HG02642 (cell line): ENCODE measurements around the gene ADGB.
A peak's percentile ranks its signal among the peaks of the same experiment; 100 is the strongest.
"Not testable (repeated sequence)": the region's sequence is repeated elsewhere in the genome, so short reads cannot be mapped to it uniquely, and the experiment has no call there.

ENCODE experiments used
- ATAC-seq: cut with Tn5 transposase; IDR thresholded peaks from one replicate; pipeline ENCODE4 v1.9.1; 2021; ENCODE audit warnings: mild to moderate bottlenecking; ENCODE audit not compliant: unreplicated experiment, poor library complexity

ADGB gene

DNA sequence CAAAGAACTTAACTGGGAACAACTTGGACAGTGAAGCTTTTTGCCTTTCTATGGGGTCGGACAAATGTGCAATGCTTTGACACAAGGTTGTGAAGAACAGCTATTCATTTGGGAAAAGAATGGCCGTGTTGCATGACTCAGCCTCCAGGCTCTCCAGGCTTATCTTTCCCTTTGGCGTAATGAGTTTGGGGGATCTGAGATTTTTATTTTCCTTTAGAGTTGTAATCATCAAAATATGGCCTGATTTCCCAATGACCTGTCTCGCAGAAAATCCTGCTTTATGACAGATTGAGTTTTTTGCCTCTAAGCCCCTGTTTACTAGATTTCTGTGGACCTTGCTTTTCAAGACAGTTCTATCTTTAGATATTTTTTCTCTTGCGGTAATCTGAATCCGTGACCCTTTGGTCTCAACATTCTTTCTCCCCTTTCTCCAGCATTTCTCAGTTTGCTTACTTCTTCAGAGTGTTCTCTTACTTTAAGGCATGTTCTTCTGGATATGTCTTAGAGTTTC is 214.1 kb downstream of the ADGB start:
- ATAC-seq = not testable (repeated sequence)

DNA sequence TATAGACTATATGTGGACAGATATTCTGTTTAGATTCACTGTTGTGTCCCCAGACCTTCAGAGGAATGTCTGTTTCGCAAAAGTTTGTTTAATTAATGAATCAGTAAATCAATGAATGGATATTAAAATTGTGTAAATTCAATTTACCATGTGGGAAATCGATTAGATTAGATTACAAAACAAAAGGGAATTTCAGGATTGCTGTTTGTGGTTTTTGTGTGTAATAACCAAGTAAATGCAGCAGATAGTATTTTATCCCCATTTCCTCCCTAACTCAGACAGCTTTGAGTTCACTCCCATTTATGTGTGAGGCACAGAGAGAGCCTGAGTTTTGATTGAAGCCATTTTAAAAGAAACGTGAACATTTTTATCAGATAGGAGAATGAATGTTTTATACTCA is 214.8 kb downstream of the ADGB start:
- ATAC-seq = no peak

DNA sequence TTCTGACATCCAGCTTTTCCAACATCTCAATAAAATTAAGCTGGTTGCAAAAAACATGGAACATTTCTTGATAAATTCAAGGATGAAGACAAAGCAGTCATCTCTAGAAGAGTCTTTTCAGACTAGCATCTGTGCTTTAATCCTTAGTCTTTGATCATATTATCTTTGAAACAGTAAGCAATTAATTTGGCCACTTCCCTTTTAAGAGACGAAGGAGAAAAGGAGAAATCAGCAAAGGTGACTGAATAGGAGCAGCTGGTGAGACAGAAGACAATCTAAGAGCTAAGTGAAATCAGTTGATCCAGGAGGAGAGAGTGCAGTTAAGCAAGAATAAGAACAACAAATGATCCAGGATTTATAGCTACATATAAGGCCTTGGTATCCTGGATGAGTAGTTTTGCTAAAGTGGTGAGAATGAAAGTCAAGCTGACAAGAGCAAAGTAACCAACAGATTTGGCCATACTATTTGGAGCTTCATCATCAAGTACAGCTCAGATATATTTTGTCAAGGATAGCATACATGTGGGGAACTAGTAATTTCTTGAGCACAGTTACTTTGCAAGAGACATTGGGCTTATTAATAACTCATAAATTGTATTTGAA is 215.5 kb downstream of the ADGB start:
- ATAC-seq = no peak

- ATAC-seq = not testable (repeated sequence)
These were observed 217.0 kb downstream of the ADGB start for GRCh38 chr6:146815511-146816462.

- ATAC-seq = no peak
These were observed 221.0 kb downstream of the ADGB start for GRCh38 chr6:146819596-146820320.

DNA sequence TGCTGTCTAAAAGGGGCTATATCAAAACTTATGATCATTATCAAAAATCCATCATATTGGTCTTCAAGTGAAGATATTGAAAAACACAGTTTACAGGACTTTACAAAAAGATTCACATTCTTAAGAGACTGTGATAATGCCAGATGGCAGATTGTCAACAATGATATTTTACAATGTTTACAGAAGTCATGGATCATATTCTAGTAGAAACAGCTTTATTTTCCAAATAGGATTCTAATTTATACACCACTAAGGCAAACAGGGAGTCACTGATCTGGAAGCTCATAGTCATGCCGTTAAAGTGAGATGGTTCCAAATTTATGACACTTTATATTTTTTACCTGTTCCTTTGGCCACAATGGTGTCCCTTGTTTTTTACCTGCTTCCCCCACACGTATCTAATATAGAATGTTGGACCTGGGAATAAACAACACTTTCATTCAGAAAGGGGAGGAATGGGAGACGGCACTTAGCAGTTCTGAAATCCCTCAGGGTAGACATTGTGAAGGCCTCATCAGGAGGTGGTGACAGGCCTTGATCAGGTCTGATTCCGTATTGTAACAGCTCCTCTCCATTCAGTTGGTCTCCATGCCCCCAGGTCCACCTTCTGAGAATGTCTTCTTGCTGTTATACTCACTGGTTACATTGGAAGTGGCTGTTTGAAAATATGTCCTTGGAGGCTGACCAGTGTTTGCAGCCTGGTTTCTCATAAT is 228.6 kb downstream of the ADGB start:
- ATAC-seq = no peak

DNA sequence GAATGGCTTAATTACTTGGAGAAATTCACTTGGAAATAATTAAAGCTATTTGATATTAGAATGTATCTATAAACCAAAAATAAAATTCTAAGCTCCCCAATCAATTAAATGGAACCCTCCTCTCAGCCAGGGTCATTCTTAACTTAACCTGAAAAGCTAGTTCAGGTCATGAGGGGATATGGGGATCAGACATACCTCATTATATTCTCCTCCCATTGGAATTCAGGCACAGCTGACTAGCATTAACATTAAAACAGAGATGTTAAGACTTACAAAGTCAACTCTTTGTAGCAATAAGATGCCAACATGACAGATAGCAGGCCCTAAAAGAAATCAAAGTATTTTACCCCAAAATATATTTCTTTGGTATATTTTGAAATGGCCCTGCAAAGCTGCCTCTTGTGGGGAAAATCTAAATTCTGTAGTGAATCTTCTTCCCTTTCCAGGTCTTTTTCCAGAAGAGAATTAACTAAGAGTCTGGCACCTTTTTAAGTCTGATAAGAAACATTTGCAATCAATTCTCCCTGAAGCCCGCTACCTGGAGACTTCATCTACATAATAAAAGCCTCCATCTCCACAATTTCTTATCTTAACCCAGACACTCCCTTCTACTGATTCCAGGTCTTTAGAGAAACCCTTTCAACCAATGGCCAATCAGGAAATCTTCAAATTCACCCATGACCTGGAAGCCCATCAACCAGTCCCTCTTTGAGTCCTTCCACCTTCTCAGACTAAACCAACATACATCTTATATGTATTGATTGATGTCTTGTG is 231.2 kb downstream of the ADGB start:
- ATAC-seq = no peak

- ATAC-seq = no peak
These were observed 234.4 kb downstream of the ADGB start for GRCh38 chr6:146833157-146833556.

GRCh38 chr6:146840216-146840615 is 241.4 kb downstream of the ADGB start:
- no peak for ATAC-seq

- no peak for ATAC-seq
These were observed 241.9 kb downstream of the ADGB start for GRCh38 chr6:146840641-146841040.

GRCh38 chr6:146847426-146847825 is 248.7 kb downstream of the ADGB start:
- ATAC-seq = no peak

DNA sequence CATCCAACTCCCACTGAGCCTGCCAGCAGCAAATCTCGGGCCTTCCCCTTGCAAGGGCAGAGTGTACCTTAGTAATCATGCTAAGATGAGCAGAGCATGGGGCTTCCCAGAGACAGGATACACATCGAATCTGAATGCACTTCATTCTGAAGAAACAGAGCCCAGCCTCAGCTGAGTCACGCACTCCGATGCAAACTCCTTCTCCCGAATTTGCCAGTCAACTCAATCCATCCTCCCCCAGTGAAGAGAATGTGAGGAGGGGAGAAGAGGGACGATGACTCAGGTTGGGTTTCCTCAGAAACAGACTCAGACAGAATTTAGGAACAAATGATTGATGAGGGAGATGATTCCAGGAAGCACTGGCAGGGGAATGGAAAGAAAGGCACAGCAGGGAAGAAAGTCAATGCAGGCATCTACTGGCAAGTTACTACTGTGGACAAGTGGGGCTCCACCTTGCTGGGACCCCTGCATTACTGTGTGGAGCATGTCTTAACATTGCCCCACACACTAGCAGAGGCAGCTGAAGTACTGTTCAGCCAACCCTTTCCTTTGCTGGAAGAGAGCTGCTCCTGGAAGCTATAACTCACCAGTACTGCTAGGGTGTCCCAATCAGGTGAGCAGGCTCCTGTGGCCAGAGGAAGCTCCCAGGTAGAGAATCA is 251.6 kb downstream of the ADGB start:
- ATAC-seq = no peak

DNA sequence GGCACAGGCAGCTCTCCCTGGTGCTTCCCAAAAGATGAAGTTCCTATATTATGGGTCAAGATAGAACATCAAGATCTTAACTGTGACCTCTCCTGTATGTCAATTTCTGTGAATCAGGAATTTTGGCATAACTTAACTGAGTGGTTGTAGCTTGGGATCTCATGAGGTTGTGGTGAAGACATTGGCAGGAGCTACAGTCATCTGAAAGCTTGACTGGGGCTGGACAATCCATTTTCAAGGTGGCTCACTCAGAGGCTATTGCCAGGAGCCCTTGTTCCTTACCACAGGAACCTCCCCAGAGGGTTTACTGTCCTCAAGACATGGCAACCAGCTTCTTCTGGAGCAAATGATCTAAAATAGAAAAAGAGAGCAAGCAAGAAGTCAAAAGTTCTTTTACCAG is 252.2 kb downstream of the ADGB start:
- no peak for ATAC-seq

GRCh38 chr6:146851837-146852236 is 253.1 kb downstream of the ADGB start:
- ATAC-seq = no peak

GRCh38 chr6:146854521-146855255 is 255.9 kb downstream of the ADGB start:
- ATAC-seq = not testable (repeated sequence)

DNA sequence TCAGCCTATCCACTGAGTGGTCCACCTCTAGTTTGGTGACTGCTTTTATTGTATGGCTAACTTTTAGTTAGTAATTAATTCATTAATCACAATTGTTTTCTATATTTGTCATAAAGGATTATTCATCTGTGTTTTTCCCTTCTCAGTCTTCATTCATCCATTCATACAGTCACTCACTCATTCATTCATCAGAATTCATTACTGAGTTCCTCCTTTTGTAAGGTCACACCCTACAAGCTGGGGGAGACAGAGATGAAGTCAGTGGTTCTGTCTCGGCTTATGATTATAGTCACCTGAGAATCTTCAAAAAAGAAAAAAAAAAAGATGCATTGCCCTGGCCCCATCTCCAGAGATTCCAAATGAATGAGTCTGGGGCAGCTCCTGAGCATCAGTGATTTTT is 257.1 kb downstream of the ADGB start:
- ATAC-seq = no peak

GRCh38 chr6:146856296-146856695 is 257.5 kb downstream of the ADGB start:
- peak; percentile 44 for ATAC-seq
